SKM-1 treated with dmso at 0.1 percent for 144 hours (cell line): ENCODE measurements around the gene TNFSF12.

Experiments
- DNase-seq: peaks from one replicate; lab custom pipeline; 2025; ENCODE audit not compliant: unreplicated experiment; lab: John Stamatoyannopoulos, UW

The TNFSF12 gene

DNA sequence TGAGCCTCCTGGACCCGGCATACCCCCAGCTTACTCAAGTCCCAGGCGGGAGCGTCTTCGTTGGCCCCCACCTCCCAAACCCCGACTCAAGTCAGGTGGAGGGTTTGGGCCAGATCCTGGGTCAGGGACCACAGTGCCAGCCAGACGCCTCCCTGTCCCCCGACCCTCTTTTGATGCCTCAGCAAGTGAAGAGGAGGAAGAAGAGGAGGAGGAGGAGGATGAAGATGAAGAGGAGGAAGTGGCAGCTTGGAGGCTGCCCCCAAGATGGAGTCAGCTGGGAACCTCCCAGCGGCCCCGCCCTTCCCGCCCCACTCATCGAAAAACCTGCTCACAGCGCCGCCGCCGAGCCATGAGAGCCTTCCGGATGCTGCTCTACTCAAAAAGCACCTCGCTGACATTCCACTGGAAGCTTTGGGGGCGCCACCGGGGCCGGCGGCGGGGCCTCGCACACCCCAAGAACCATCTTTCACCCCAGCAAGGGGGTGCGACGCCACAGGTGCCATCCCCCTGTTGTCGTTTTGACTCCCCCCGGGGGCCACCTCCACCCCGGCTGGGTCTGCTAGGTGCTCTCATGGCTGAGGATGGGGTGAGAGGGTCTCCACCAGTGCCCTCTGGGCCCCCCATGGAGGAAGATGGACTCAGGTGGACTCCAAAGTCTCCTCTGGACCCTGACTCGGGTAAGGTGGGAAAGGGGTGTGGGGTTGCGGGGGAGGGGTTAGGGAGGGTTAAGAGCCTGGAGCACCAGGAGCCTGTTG, 14.4 kb downstream of the TNFSF12 start:
- no peak for DNase-seq

DNA sequence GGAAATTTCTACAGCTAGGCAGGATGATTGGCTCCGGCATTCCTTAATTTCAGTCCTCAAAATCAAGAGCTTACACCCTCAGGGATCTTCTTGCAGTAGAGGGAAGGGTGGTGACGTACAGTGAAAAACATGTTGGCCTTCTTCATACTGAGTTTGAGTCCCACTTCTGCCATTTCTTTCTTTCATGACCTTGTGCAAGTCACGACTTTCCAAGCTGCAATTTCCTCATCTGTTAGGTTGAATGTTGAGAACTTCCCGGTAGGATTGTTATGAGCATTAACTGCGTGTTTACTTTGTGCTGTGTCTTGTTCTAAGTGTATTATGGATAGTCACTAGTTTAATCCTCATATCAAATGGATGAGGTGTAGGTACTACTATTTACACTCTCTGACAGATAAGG, 20.7 kb downstream of the TNFSF12 start:
- no peak for DNase-seq

DNA sequence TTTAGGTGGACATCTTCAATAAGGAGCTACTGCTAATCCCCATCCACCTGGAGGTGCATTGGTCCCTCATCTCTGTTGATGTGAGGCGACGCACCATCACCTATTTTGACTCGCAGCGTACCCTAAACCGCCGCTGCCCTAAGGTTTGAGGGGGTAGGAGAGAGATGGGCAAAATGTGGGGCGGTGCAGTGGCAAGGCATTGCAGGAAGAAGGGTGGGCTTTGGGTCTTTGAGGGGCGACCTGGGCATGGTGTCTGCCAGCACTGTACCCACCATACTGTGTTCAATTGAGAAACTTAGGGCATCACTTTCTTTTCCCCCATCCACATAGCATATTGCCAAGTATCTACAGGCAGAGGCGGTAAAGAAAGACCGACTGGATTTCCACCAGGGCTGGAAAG, 21.5 kb downstream of the TNFSF12 start:
- no peak for DNase-seq

DNA sequence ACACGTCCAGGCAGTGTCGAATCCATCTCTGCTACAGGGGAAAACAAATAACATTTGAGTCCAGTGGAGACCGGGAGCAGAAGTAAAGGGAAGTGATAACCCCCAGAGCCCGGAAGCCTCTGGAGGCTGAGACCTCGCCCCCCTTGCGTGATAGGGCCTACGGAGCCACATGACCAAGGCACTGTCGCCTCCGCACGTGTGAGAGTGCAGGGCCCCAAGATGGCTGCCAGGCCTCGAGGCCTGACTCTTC, 23.4 kb downstream of the TNFSF12 start:
- DNase-seq = peak; percentile 94

DNA sequence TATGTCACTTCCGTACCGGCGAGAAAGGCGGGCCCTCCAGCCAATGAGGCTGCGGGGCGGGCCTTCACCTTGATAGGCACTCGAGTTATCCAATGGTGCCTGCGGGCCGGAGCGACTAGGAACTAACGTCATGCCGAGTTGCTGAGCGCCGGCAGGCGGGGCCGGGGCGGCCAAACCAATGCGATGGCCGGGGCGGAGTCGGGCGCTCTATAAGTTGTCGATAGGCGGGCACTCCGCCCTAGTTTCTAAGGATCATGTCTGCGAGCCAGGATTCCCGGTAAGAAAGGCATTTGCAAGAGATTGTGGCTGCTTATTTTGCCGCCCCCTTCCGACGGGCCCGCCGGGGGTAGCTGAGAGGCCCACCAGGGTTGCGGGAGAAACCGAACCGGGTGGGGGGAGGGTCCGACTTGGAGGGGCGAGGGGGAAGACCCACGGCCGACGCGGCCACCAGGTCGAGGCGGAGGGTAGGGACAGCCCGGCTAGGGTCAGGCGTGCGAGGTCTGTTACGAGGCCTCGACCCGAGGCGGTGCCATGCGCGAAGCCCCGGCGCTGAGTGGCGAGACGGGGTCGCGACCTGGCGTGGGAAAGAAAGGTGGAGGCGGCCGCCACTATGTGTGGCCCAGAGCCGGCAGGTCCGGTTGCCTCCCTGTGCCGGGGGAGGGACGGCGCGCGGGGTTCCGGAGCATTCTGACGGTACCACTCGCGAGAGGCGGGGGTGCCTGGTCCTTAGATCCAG, 23.9 kb downstream of the TNFSF12 start:
- peak; percentile 94 for DNase-seq

DNA sequence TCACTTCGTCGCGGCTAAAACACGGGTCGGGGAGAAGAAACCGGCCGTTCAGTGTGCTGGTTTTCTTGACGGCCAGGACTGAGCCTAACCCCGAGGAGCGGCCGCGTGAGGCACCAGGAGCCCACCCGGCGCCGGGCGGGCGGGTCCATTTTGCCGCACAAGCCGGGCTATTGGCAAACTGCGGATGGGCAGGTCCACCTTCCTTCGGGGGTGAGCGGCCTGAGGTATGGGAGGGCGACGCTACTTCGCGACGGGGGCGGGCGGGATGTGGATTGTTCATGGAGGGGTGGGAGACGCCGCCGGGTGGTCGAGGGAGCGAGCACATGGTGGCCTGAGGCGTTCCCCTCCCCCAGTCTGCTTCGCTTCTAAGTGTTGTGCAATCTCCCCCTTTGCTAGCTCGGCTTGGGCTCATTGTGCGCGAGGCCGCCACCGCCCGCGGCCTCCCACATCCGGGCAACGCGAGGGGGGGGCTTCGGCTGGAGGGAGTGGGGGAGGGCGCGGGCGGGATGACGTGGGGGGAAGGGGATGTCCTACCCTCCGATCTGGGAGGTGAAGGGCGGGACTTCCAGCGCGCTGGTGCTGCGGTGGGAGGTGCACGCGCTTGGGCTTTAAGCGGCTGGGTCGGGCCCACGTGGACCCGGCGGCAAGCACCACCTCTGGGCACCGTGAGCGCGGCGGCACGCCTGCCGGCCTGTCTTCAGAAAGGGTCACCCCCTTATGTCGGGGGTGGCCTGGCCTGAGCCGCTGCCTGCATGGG, 24.6 kb downstream of the TNFSF12 start:
- peak; percentile 76 for DNase-seq

DNA sequence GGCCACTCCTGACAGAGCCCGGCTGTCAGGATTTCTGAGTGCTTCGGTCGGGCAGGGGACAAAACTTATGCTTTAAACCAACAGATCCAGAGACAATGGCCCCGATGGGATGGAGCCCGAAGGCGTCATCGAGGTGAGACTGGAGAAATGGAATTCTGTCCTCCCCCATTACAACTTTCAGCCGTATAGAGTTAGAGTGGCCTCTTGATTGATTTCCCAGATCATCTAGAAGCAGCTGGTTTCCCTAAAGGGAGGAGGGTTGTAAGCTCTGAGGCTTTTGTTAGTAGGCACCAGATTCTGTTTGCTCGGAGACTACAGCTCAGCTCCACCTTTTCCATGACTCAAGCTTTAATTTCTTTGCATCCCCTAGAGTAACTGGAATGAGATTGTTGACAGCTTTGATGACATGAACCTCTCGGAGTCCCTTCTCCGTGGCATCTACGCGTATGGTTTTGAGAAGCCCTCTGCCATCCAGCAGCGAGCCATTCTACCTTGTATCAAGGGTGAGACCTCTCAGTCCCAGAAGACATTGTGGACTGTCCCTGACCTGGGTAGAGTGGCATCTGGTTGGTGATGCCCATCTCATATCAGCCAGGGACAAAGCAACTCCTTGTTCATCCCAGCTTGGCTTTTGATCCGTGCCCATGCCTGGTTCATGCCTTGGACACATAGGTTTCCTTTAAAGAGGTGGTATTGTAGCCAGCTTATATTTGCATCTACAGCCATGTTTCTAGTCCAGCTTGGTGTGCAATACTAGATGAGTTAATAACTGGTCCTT, 25.5 kb downstream of the TNFSF12 start:
- DNase-seq = no peak

DNA sequence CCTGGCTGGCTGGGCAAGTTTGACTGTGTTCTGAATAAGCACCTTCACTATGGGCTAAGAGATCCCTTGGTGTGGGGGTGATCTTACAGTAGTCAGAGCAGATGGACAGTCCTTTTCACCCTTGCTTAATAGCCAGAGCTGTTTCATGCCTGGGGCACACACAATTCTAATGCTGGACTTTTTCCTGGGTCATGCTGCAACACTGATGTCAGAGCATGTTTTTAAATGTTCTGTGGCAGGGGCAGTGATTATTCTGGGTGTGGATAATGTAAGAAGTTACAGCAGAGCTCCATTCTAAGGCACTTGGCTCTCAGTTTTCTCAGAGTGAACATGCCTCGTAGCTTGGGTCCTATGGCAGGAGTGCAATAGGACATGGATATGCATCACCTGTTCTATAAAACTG, 26.6 kb downstream of the TNFSF12 start:
- no peak for DNase-seq

DNA sequence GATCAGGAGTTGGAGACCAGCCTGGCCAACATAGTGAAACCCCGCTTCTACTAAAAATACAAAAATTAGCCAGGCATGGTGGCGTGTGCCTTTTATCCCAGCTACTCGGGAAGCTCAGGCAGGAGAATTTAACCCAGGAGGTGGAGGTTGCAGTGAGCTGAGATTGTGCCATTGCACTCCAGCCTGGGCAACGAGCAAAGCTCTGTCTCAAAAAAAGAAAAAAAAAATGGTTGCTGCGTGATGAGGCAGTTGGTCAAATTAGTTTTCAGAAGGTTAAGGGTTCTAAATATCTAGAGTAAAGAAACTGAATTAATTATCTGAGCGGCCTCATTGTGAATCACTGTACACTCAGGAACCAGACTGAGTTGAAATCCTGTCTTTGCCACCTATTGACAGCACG, 27.1 kb downstream of the TNFSF12 start:
- no peak for DNase-seq

DNA sequence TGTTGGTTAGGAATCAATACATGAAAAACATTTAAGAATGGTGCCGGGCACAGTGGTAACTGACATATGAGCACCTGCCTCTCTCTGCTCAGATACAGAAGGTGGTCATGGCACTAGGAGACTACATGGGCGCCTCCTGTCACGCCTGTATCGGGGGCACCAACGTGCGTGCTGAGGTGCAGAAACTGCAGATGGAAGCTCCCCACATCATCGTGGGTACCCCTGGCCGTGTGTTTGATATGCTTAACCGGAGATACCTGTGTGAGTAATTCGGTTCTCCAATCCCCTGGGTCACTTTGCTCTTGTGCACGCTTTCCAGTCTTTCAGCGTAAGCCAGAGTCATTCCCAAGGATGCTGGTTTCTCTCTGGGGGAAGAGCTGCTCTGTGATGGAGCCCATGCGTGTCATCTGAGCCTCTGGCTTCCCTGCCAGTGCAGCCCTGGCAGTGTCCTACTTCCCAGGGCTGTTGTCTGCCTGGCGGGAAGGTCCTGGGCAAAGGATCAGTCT, 27.6 kb downstream of the TNFSF12 start:
- DNase-seq = no peak

DNA sequence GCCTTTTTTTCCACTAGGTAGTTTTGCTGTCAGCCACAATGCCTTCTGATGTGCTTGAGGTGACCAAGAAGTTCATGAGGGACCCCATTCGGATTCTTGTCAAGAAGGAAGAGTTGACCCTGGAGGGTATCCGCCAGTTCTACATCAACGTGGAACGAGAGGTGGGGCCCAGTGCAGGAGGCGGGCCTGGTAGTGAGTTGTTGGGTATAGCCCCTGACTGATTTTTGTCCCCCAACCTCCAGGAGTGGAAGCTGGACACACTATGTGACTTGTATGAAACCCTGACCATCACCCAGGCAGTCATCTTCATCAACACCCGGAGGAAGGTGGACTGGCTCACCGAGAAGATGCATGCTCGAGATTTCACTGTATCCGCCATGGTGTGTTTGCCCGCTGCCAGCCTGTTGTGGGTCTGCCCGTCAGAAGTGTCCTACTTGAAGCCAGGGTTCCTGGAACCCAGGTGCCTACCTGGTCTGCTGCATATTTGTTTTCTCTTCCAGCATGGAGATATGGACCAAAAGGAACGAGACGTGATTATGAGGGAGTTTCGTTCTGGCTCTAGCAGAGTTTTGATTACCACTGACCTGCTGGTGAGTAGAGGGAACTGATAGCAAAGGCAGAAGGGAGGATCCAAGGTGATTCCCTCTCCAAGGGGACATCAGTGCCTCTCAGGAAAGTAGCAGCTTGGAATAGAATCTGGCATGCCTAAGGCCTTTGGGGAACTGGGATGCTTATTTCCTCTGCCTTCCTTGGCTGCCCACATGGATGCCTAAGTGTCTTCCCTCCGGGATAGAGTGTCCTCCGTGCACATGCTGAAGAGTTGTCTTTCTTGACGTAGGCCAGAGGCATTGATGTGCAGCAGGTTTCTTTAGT, 28.7 kb downstream of the TNFSF12 start:
- no peak for DNase-seq

DNA sequence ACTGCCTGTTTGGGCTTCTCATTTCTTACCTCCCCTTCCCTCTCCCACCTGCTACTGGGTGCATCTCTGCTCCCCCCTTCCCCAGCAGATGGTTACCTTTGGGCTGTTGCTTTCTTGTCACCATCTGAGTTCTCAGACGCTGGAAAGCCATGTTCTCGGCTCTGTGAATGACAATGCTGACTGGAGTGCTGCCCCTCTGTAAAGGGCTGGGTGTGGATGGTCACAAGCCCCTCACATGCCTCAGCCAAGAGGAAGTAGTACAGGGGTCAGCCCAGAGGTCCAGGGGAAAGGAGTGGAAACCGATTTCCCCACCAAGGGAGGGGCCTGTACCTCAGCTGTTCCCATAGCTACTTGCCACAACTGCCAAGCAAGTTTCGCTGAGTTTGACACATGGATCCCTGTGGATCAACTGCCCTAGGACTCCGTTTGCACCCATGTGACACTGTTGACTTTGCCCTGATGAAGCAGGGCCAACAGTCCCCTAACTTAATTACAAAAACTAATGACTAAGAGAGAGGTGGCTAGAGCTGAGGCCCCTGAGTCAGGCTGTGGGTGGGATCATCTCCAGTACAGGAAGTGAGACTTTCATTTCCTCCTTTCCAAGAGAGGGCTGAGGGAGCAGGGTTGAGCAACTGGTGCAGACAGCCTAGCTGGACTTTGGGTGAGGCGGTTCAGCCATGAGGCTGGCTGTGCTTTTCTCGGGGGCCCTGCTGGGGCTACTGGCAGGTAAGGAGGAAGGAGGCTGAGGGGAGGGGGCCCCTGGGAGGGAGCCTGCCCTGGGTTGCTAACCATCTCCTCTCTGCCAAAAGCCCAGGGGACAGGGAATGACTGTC, 30.4 kb downstream of the TNFSF12 start, which contains the start of gene CD68:
CD68 (plus strand) TSS at position 638 of the 833 bp plus-strand sequence; CDS start at position 678, 40 bp downstream.
- DNase-seq = peak; percentile 83

DNA sequence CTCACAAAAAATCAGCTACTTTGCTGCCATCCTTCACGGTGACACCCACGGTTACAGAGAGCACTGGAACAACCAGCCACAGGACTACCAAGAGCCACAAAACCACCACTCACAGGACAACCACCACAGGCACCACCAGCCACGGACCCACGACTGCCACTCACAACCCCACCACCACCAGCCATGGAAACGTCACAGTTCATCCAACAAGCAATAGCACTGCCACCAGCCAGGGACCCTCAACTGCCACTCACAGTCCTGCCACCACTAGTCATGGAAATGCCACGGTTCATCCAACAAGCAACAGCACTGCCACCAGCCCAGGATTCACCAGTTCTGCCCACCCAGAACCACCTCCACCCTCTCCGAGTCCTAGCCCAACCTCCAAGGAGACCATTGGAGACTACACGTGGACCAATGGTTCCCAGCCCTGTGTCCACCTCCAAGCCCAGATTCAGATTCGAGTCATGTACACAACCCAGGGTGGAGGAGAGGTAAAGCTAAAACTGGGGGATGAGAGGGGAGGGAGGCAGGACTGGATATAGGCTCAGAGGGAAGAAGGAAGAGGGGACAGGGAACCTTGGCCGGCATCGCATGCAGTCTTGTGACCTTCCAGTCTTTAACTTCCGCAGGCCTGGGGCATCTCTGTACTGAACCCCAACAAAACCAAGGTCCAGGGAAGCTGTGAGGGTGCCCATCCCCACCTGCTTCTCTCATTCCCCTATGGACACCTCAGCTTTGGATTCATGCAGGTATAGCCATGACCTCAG, 31.2 kb downstream of the TNFSF12 start:
- peak; percentile 55 for DNase-seq

DNA sequence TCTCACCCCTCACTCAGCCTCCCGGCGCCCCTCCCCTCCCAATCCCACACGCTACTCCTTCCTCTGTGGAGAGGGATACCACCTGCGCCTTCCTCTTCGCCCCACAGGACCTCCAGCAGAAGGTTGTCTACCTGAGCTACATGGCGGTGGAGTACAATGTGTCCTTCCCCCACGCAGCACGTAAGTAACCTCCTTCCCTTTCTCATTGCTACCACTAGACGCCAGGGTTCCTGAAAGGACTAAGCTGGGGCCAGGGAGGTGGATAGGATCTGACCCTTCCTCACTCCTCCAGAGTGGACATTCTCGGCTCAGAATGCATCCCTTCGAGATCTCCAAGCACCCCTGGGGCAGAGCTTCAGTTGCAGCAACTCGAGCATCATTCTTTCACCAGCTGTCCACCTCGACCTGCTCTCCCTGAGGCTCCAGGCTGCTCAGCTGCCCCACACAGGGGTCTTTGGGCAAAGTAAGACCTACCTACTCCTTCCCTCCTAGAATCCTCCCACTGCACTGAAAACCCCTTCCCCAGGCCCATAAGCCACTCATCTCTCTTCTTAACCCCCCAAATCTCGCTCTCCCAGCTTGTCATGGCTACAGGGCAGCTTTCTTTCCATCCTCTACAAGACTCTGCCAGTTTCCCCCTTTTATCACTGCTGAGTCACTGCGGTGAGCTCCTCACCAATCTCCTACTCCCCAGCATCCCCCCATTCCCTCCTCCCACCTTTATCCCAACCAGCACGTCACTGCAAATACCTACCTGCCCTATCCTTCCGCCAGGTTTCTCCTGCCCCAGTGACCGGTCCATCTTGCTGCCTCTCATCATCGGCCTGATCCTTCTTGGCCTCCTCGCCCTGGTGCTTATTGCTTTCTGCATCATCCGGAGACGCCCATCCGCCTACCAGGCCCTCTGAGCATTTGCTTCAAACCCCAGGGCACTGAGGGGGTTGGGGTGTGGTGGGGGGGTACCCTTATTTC, 32.0 kb downstream of the TNFSF12 start:
- no peak for DNase-seq

DNA sequence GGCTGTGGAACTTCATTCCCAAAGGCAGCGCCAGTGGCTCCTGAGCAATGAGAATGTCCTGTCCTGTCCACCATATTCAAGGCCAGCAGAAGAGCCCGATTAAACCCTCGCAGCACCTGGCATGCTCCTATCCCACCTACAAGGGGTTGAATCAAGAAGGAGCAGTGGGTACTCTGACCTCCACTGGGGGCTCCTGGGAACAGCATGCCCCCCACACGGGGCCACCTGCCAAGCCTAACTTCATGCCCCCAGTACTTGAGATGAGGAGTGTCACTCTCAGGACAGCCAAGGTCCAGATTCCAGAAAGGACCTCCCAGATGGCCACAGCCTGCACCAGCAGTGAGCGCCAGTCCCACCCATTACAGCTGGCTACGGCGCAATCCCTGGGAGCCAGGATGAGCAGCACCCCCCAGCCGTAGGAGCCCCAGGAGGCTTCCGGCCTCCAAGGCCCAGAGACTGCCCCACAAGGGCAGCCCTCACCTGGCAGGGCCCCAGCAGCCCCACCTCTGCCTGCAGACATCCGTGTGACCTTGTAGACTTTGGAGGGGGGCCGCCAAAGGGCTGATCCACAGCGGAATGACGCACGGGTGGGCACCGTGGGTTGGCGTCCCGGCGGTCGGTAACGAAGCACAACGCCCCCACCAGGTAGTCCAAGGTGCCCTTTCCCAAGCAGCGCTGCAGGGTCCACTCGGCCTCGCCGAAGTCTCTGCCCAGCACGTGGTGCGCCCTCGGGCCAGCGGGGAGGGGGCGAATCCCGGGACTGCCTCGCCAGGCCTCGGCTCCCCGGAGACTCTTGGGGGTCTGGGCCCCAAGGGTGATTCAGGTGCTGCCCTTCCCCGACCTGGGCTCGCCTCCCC, 33.8 kb downstream of the TNFSF12 start:
- no peak for DNase-seq
